K562 (cell line): ENCODE data around the gene PATL1. TPM values are rescaled to one million over a fixed set of nuclear protein-coding genes. Genes with fewer than 3 reads are reported as not detected.
A peak's percentile ranks its signal among the peaks of the same experiment; 100 is the strongest.
"Not testable (repeated sequence)": the region's sequence is repeated elsewhere in the genome, so short reads cannot be mapped to it uniquely, and the experiment has no call there.

Experiments
- ATAC-seq: fragments of 200-7000 bp; cut with Tn5 transposase; 3 replicates; pipeline ENCODE4 v1.9.1; 2020; ENCODE audit warnings: moderate library complexity
- BruUV-seq: library from RNA; stranded (reverse); fragments of 400-500 nt; replicated peaks from 2 replicates; lab custom pipeline; 2021; lab: Mats Ljungman, UMichigan
- CTCF ChIA-PET: fragments of 300-600 bp; formaldehyde crosslinking; extraction: SDS; loops from one replicate; lab custom pipeline; 2021; ENCODE audit warnings: low intra/inter-chr PET ratio; lab: Yijun Ruan, JAX
- POLR2A ChIA-PET: fragments of 300-600, 350-650 bp; sonication (Branson Sonifier 250); formaldehyde crosslinking; extraction: SDS; loops from one replicate; lab custom pipeline; 2021; ENCODE audit warnings: antibody characterized with exemption, inconsistent platforms; lab: Yijun Ruan, JAX
- DNase-seq, 4 experiments: peaks; one replicate each; pipeline versions ENCODE4 v3.0.0 to v3.0.0-alpha.2; 2011 to 2018; ENCODE audit warnings: low spot score in 3 of 4, mixed read lengths in 3 of 4; ENCODE audit errors: extremely low read depth in 1 of 4
- FAIRE-seq: peaks from 2 replicates; lab custom pipeline; 2011; peaks lifted over from hg19 to GRCh38; lab: Jason Lieb, UNC
- H2AFZ ChIP-seq: 2 replicates; pipeline ENCODE4 v1.6.0; 2011; ENCODE audit warnings: low read depth, low read length, control low read depth, inconsistent platforms
- H3K27ac ChIP-seq: fragments of 200-600 bp; 3 replicates; pipeline ENCODE4 v1.8.0; 2011; ENCODE audit warnings: low read depth, mild to moderate bottlenecking, control low read depth, inconsistent platforms, low read length, moderate library complexity, mixed read lengths; ENCODE audit errors: extremely low read depth
- H3K27me3 ChIP-seq, 2 experiments: fragments of 300-600 bp in 1 of 2; 2 replicates in 1 of 2; 3 replicates in 1 of 2; pipeline versions ENCODE4 v1.6.0 to v1.8.0; 2011; ENCODE audit warnings: inconsistent platforms in 2 of 2, low read length in 2 of 2, mild to moderate bottlenecking in 1 of 2, mixed read lengths in 1 of 2, moderate library complexity in 1 of 2; ENCODE audit not compliant: control insufficient read depth in 2 of 2, insufficient read depth in 2 of 2
- H3K36me3 ChIP-seq: fragments of 300-600 bp; 3 replicates; pipeline ENCODE4 v1.8.0; 2011; ENCODE audit warnings: mild to moderate bottlenecking, low read length, inconsistent platforms; ENCODE audit not compliant: control insufficient read depth, insufficient read depth
- H3K4me1 ChIP-seq, 2 experiments: fragments of 200-600 bp in 1 of 2; replicated peaks in 1 of 2; 2 replicates in 1 of 2; 3 replicates in 1 of 2; pipeline versions ENCODE4 v1.5.1 to v1.8.0; 2011; ENCODE audit warnings: inconsistent platforms in 2 of 2, low read length in 2 of 2, mild to moderate bottlenecking in 1 of 2, mixed read lengths in 1 of 2, moderate library complexity in 1 of 2; ENCODE audit not compliant: control insufficient read depth in 2 of 2, insufficient read depth in 2 of 2
- H3K4me2 ChIP-seq: 2 replicates; pipeline ENCODE4 v1.6.1; 2011; ENCODE audit warnings: low read length, control low read depth, inconsistent platforms, mixed read lengths; ENCODE audit not compliant: insufficient read depth
- H3K4me3 ChIP-seq: fragments of 200-600 bp; sonication (generic), shearing (Covaris generic); 2 replicates; pipeline ENCODE4 v1.5.1; 2016; ENCODE audit warnings: control low read depth, inconsistent platforms
- H3K79me2 ChIP-seq: fragments of 200-600 bp; 3 replicates; pipeline ENCODE4 v1.8.0; 2011; ENCODE audit warnings: low read length, inconsistent platforms; ENCODE audit not compliant: control insufficient read depth, insufficient read depth
- H3K9ac ChIP-seq, 2 experiments: 2 replicates each; pipeline versions ENCODE4 v1.6.0 to v1.6.1; 2011; ENCODE audit warnings: low read depth in 2 of 2, low read length in 2 of 2, control low read depth in 1 of 2, inconsistent platforms in 1 of 2, mild to moderate bottlenecking in 1 of 2, mixed read lengths in 1 of 2; ENCODE audit not compliant: insufficient read depth in 1 of 2
- H3K9me1 ChIP-seq: one replicate; pipeline ENCODE4 v1.6.0; 2011; ENCODE audit warnings: inconsistent platforms, mild to moderate bottlenecking, low read length, moderate library complexity; ENCODE audit not compliant: control insufficient read depth, insufficient read depth
- H3K9me3 ChIP-seq: replicated peaks from 2 replicates; pipeline ENCODE4 v1.5.1; 2011; ENCODE audit warnings: low read depth, low read length, inconsistent platforms; ENCODE audit not compliant: control insufficient read depth, insufficient read depth
- H4K20me1 ChIP-seq: replicated peaks from 2 replicates; pipeline ENCODE4 v1.6.1; 2011; ENCODE audit warnings: low read length, inconsistent platforms, mixed read lengths; ENCODE audit not compliant: control insufficient read depth, insufficient read depth
- CBFA2T2 ChIP-seq: fragments of 450-650 bp; conservative IDR thresholded peaks from 2 replicates; pipeline ENCODE4 v1.6.1; 2017; ENCODE audit warnings: mild to moderate bottlenecking
- CBFA2T3 ChIP-seq: fragments of 450-650 bp; IDR thresholded peaks from 2 replicates; pipeline ENCODE4 v1.6.1; 2017
- DPF2 ChIP-seq: fragments of 450-650 bp; IDR thresholded peaks from 2 replicates; pipeline ENCODE4 v1.6.1; 2016
- HOMEZ ChIP-seq: fragments of 250-450 bp; sonication (Bioruptor Pico); IDR thresholded peaks from 2 replicates; pipeline ENCODE4 v1.4.0; 2020; ENCODE audit warnings: mild to moderate bottlenecking, moderate library complexity
- MBD1 ChIP-seq: fragments of 250-450 bp; sonication (Bioruptor Pico); IDR thresholded peaks from 2 replicates; pipeline ENCODE4 v1.8.0; 2022; ENCODE audit warnings: inconsistent platforms
- TAL1 ChIP-seq: fragments of 450-650 bp; IDR thresholded peaks from 2 replicates; pipeline ENCODE4 v1.6.1; 2016; ENCODE audit warnings: mild to moderate bottlenecking
- TRIM24 ChIP-seq, 2 experiments: fragments of 450-650 bp; IDR thresholded peaks; 2 replicates each; pipeline ENCODE4 v1.6.1; 2016
- ZNF184 ChIP-seq: sonication (generic); formaldehyde crosslinking; IDR thresholded peaks from 2 replicates; pipeline ENCODE4 v1.5.0; 2020; ENCODE audit warnings: missing genetic modification reagents
- ZNF408 ChIP-seq: fragments of 250-450 bp; sonication (Bioruptor Pico); IDR thresholded peaks from 2 replicates; pipeline ENCODE4 v1.4.0; 2020; ENCODE audit warnings: low read depth, mild to moderate bottlenecking, moderate library complexity
- ZNF830 ChIP-seq: fragments of 250-450 bp; sonication (Bioruptor Pico); IDR thresholded peaks from 2 replicates; pipeline ENCODE4 v1.5.0; 2021; ENCODE audit warnings: mild to moderate bottlenecking
- WGBS: fragments of 100-300 bp; shearing (Covaris generic); methylation state at CpG from one replicate; pipeline ENCODE4 v1.1.6; 2016; ENCODE audit warnings: low coverage, mixed read lengths; ENCODE audit not compliant: insufficient coverage; ENCODE audit errors: missing lambda C conversion rate; 5-methylcytosine and 5-hydroxymethylcytosine counted together
- in situ Hi-C: fragments of 300-500 bp; cut with MboI; formaldehyde crosslinking; loops from 4 replicates; pipeline ENCODE4 v1.15.0; 2018; ENCODE audit warnings: inconsistent platforms, mixed read lengths
- intact Hi-C: fragments of 100-400 bp; cut with micrococcal nuclease; formaldehyde crosslinking; loops from 2 replicates; pipeline ENCODE4 v1.14.2; 2022
- polyA plus RNA-seq, 8 experiments: library from polyadenylated mRNA; depleted of rRNA in 4 of 8; stranded (reverse) in 5 of 8; unstranded in 3 of 8; fragments of >200 nt; fragmentation: Nextera tagmentation in 2 of 8; fragmentation: Illumina TruSeq in 1 of 8; extraction: Ambion mirVana in 2 of 8; extraction: Trizol in 1 of 8; gene quantifications; 2 replicates each; pipeline versions ENCODE4 v1.2.1 to v1.2.3, GENCODE V29; 2011 to 2014; ENCODE audit warnings: inconsistent platforms in 1 of 8, missing spikeins in 1 of 8
- total RNA-seq, 7 experiments: library from RNA; depleted of rRNA in 6 of 7; stranded (reverse); fragments of >200 nt in 6 of 7; fragmentation: Illumina TruSeq in 2 of 7; extraction: Trizol in 2 of 7; gene quantifications; 2 replicates each; pipeline versions ENCODE4 v1.2.1 to v1.2.3, GENCODE V29; 2011 to 2021; ENCODE audit warnings: low replicate concordance in 1 of 7

Gene PATL1
- total and polyA plus RNA-seq, 9 of the 15 experiments (the other 6 are each of a cell fraction or from before 2014, with no cell fraction given), result 3.2 to 48.0 (median 16.4) TPM

GRCh38 chr11:59700157-59700556, 31.3 kb upstream of the PATL1 start:
- TF ChIP-seq TAL1 (peak; percentile 26; the same call in 1 of the 2 replicates), TRIM24 (IDR thresholded peaks at IDR 0.05) (0 out of 4 replicates have a peak, but pooled peaks of 1 of the 2 experiments have one; percentile 20), CBFA2T2 (peak; percentile 52), CBFA2T3 (peak; percentile 65)
- TF ChIP-seq, all 486 proteins: peak for 4; not testable (repeated sequence) for 482
- POLR2A ChIA-PET, BruUV-seq, H3K79me2 ChIP-seq, H3K9me1 ChIP-seq, H3K27ac ChIP-seq, ATAC-seq, H3K27me3 ChIP-seq, DNase-seq, FAIRE-seq, H2AFZ ChIP-seq, H3K4me1 ChIP-seq, CTCF ChIA-PET, H3K9ac ChIP-seq, H3K36me3 ChIP-seq, H3K4me3 ChIP-seq, intact Hi-C loops, in situ Hi-C loops, H3K9me3 ChIP-seq, H3K4me2 ChIP-seq, H4K20me1 ChIP-seq: not testable (repeated sequence)
- 14% methylated on average over 3 of the region's 5 CpGs for WGBS

GRCh38 chr11:59698506-59698905, 29.7 kb upstream of the PATL1 start:
- Histone ChIP-seq H3K36me3 (no peaks in the 10 kb centered on the region), H3K9ac (no peak overlapping the region), H3K9me3 (no peaks in the 10 kb centered on the region; the same call in 1 of the 2 replicates), H3K4me3 (no peak overlapping the region), H4K20me1 (no peaks in the 10 kb centered on the region), H3K27me3 (no peaks in the 10 kb centered on the region), H3K9me1 (no peaks in the 10 kb centered on the region), H3K27ac (no peak overlapping the region), H3K4me1 (no peaks in the 10 kb centered on the region; a peak in 1 of 5 replicates)
- FAIRE-seq (no peak), DNase-seq (no peak)
- in situ Hi-C loops, result loop anchor here (25.0 kb wide), 1 partner anchor 511 kb away; no protein-coding TSS in a partner anchor
- intact Hi-C loops, result no loop called here
- CTCF ChIA-PET, result interaction anchor here (0.5 kb wide), 1 partner anchor 50 kb away, joined by 3 read pairs; no protein-coding TSS in a partner anchor
- no TSS peak for BruUV-seq
- POLR2A ChIA-PET, result no interaction called here
- TF ChIP-seq ZNF184 (CRISPR knock-in tag), result no peak
- TF ChIP-seq ZNF408, result no peak
- no peak for TF ChIP-seq HOMEZ (CRISPR knock-in tag)
- no peak for TF ChIP-seq DPF2
- TF ChIP-seq MBD1 (CRISPR knock-in tag), result no peak
- TF ChIP-seq ZNF830 (CRISPR knock-in tag), result no peak
- TF ChIP-seq, all 486 proteins: peak for 0
- Histone ChIP-seq H3K4me2 (no peak overlapping the region), H3K79me2 (no peaks in the 10 kb centered on the region), H2AFZ (no peak overlapping the region)
- ATAC-seq, result no peak
